HG03103 (cell line): Measurements from ENCODE around the gene ADAMTS15.

Experiments
- ATAC-seq: cut with Tn5 transposase; IDR thresholded peaks from one replicate; pipeline ENCODE4 v1.9.1; 2021; ENCODE audit warnings: low read depth; ENCODE audit not compliant: unreplicated experiment

Gene ADAMTS15

GRCh38 chr11:130448416-130449309 lies at the start of gene ADAMTS15:
Gene ADAMTS15 (plus strand): TSS chr11:130448645. CDS start chr11:130448974, 329 bp downstream.
- ATAC-seq = no peak

DNA sequence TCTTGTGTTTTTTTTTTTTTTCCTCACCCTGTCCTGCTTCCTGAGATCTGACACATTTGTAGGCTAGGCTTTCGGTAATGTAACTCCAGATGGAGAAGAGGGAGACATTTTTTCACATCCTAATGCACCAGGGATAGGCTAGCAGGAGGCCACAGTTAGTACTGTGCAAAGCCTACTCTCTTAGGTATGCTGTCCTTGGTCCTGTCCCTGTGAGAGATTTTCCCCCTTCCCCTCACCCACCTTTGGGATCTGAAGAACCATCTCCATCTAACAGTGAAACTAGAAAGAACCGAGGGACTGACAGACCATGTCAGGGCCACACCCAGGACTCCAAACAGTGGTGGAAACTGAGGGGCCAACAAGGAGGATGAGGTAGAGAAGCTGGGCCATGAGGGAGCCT lies 49.2 kb upstream of the ADAMTS15 start:
- ATAC-seq = no peak

- ATAC-seq = no peak
Measured at GRCh38 chr11:130400781-130401483, 47.5 kb upstream of the ADAMTS15 start.

GRCh38 chr11:130402570-130402969 lies 45.9 kb upstream of the ADAMTS15 start:
- no peak for ATAC-seq

DNA sequence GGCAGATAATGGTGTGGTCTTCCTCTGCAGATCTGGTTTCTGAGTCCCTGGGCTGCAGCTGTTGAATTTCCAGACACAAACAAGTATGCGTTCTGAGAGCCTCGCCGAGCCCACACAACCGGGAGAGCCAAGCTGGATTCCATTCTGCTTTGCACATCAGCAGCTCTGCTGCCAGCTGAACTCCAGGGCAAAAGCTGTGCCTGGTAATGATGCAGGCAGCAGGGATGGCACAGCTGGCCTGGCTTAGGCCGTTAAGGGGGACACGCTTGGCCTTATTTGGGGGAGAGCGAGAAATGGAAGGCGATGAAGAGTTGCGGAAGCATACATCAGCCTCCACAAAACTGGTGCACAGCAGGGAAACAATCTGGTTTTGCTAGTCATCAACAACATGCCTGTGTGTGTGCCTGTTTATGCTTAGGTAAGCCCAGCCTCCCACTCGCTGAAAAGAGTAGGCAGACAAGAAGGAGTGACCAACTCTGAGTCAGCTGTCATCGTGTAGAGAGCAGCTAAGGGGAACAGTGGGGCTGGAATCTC lies 45.1 kb upstream of the ADAMTS15 start:
- no peak for ATAC-seq

- ATAC-seq = no peak
Measured at GRCh38 chr11:130403967-130404366, 44.5 kb upstream of the ADAMTS15 start.

- no peak for ATAC-seq
Measured at GRCh38 chr11:130404727-130405126, 43.7 kb upstream of the ADAMTS15 start.

DNA sequence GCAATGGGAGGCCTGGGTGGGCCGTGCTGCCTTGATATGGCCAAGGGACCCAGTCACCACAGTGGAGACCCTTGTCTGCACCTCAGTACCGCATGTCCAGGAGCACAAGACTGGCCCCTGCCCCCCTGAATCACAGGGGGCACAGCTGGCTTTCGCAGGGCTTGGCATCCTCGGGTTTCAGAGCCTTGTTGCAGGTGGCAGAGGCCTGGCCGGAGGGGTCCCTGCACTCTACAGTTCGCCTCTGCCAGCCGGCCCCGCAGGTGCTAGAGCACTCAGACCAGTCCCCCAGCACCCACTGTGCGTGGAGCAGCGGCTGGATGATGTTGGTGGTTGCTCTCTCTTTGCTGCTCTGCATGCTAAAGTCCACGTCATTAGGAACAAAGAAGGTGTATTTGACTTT lies 43.0 kb upstream of the ADAMTS15 start:
- ATAC-seq = no peak

- no peak for ATAC-seq
Measured at GRCh38 chr11:130407978-130408377, 40.5 kb upstream of the ADAMTS15 start.

DNA sequence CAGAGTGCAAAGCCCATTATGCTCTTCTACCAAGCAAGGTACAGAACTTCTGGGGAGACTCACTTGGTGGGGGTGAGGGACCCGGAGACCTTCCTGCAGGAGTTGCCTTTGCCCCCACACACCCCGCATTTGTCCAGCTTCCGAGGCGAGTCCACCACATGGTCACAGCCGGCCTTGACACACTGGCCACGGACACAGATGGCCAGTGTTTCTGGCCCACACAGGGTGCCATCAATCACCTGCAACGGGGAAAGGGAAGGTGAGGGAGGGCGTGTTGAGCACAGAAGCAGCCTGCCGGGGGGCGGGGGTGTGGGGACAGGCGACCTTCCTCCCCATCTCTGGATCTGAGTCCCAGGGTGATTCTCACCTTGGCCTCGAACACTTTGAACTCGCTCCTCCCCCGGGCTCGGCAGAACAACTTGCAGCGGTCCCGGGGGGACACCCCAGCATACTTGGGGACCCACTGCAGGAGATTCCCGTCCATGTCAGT lies 40.0 kb upstream of the ADAMTS15 start:
- ATAC-seq = no peak

- ATAC-seq = no peak
Measured at GRCh38 chr11:130408901-130409300, 39.5 kb upstream of the ADAMTS15 start.

DNA sequence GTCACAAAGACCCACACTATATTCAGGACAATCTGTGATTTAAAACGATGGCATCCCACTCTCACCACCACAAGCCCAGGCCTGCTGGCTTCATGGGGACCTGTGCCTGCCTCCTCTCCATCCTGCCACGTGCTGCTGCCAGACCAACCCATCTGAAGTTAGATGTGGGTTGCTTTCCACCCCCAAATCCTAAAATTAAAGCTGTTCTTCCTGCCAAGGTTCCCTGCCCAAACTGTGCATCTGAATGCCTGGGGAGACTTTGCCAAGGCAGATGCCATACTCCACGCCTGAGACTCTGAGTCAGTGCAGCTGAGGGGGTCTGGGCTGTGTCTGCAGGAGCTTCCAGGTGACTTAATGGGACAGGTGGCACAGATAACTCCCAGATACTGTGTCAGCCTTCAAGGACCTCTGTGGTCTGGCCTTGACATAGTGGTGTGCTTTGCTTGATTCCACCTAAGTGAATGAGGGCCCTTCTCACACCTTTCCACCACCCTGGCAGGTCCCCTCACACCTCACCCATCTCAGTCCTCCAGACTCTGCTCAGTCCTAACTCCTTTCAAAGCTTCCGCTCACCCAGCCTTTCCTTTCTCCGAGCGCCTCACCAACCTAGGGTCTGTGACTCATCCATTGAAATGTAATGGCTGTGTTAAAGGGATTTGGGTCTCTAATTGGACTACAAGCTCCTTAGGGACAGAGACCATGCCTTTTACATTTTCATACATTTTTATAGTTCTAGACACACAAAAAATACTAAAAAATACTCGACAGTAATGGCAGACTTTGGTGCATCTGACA lies 38.7 kb upstream of the ADAMTS15 start:
- ATAC-seq = no peak

- ATAC-seq = no peak
Measured at GRCh38 chr11:130411223-130411622, 37.2 kb upstream of the ADAMTS15 start.

GRCh38 chr11:130413405-130414106 lies 34.9 kb upstream of the ADAMTS15 start:
- no peak for ATAC-seq

- no peak for ATAC-seq
Measured at GRCh38 chr11:130414107-130415080, 34.1 kb upstream of the ADAMTS15 start.

DNA sequence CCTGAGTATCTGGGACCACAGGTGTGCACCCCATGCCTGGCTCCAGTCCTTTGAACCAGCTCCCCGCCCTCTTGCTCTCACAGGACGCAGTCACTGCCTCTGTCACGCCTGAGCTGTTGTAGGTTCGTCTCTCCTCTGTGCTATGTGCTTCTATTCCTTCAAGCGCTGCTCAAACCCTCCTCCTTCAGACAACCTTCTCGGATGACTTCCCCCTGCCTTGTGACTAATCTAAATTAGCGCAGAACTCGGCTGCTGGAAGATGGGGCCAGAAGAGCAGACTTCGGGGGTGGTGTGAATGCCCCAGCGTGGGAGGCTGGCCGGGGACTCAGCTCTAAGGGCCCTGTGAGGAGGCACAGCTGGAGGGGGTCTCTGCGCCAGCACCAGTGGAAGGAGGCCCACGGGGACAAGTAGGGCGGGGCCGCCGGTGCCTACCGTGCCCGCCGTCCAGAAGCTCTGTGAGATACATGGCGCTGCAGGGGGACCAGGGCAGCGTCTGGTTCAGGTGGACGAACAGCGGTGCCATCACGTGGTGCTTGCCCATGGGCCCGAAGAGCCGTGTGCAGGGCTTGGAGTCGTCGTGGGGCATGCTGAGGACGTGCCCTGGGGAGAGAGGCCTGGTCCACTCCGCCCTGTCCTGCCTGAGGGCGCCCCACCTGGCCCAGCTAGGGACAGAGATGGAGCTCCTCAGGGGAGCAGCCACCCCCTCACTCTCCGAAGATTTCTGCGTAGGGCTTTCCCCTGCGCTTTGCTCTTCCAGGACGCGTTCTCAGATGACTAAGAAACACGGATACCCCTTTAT lies 32.5 kb upstream of the ADAMTS15 start:
- ATAC-seq = no peak

GRCh38 chr11:130416530-130416882 lies 31.9 kb upstream of the ADAMTS15 start:
- no peak for ATAC-seq

DNA sequence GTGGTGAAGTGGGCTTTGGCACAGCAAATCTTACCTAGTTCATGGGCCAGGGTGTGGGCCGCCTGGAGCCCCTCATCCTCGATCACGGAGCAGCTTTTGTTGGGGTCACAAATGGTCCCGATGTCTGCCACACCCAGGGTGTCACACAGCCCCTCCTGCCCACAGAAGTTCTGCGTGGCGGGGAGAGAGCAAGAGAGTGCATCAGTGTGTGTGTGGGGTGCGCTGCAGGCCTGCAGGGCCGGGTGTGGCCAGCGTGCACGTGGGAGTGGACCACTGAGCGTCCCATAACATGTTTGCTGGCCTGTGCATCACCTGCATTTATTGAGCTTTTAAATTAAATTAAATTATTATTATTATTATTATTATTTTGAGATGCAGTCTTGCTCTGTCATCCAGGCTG lies 31.5 kb upstream of the ADAMTS15 start:
- ATAC-seq = no peak
